ENCODE data around the gene DTNBP1.

The DTNBP1 gene, protein sequence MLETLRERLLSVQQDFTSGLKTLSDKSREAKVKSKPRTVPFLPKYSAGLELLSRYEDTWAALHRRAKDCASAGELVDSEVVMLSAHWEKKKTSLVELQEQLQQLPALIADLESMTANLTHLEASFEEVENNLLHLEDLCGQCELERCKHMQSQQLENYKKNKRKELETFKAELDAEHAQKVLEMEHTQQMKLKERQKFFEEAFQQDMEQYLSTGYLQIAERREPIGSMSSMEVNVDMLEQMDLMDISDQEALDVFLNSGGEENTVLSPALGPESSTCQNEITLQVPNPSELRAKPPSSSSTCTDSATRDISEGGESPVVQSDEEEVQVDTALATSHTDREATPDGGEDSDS

DNA sequence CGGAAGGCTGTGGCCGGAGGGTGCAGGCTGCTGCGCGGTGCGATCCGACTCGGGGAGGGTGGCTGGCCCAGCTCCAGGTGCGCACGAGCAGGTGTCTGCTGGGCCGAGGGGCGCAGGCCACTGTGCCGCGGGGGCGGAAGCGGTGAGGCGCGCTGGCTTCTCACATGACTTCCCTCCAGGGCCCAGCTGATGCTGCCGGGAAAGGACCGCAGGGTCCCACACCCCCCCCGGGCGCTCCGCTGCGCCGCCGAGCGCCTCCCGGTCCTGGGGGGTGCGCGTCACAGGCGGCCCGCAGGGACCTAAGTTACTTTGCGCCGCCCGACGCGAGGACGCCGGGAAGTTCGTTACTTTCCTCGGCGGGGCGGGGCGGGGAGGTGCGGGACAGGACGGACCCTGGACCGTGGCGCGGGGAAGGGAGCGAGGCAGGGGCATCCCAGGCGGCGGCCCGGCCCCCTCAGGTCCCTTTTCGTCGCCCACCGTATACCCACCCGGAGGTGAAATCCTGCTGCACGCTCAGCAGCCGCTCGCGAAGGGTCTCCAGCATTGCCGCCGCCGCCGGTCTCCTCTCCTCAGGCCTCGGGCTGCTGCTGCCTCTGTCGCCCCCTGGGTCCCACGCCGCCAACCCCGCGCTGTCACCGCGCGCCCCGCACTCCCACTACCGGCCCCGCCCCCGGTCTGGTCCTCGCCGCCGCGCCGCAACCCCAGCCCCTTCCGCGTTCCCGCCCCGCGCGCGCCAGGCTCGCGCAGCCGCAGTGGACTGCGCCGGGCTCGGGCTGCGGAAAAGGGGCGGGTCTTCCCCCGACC, at the start of gene DTNBP1:
Gene DTNBP1, minus strand, starts transcription at position 703 of the 804 bp plus-strand sequence. Its CDS starts 159 bp downstream, at position 544.
- peak; percentile 84 for DNase-seq

DNA sequence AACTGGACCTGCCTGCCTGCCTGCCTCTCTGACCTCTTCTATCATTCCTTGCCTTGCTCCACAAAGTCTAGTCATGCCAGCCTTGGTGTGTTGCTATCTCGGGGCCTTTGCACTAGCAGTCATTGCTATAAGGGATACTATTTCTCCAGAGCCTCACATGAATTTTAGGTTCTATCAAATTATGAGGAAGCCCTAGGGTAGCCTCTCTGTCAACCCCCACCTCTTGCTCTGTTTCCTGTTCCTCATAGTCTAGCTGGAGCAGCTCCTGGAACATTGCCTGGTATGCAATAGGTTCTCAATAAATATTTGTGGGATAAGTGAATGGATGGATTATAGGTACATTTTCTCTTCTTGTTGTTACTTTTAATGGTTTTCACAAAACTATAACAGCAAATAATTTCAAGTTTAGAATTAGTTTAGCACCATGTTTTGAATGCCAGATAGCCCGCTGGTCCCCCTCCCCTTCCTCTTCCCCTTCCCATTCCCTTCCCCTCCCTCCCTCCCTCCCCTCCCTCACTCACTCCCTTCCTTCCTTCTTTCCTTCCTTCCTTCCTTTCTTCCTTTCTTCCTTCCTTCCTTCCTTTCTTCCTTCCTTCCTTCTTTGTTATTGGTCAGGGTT, 46.9 kb upstream of the DTNBP1 start:
- no peak for DNase-seq

DNA sequence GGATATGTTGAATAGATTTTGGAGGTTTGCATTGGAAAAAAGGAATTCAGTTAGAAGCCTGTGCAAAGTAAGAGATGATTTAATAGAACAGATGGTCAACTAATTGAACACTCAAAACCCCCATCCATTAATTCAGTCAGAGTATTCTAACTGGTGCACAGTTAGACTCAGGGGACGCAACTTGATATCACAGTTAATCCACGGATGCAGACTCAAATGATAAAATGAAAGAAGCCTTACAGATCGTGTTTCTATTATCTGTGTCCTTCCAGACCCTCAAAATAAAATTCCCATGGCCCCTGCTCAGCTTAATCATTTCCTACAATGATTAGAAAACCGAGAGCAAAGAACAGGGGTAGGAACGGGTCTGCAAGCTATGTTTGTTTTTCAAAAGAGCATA, 45.4 kb upstream of the DTNBP1 start:
- DNase-seq, result no peak

DNA sequence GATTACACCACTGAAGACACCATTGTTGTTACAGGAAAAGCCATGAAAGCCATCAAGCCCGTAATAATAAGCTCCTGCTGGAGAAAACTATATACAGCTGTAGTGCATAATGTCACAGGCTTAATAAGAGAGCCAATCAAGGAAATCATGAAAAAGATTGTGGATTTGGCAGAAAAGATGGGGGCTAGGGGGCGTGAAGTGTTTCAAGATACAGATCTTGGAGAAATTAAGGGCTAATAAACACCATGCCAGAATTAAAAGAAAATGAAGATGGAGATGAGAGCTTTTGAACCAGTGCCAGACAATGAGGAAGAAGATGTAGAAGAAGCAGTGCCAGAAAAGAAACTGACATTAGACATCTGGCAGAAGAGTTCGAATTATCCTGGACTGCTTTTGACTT, 43.2 kb upstream of the DTNBP1 start:
- DNase-seq, result no peak

DNA sequence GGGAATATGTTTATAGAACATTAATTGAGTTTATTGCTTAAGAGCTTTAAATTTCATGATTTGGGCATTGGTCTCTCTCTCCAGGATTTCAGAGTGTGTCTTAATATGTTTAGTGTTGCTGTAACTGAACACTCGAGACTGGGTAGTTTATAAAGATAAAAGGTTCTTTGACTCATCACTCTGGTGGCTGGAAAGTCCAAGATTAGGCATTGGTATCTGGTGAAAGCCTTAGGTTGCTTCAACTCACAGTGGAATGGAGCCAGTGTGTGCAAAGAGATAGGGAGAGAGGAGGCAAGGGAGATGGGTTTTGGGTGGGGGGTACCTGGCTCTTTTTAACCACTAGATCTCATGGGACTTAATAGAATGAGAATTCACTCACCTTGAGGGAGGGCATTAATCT, 35.6 kb upstream of the DTNBP1 start:
- no peak for DNase-seq

DNA sequence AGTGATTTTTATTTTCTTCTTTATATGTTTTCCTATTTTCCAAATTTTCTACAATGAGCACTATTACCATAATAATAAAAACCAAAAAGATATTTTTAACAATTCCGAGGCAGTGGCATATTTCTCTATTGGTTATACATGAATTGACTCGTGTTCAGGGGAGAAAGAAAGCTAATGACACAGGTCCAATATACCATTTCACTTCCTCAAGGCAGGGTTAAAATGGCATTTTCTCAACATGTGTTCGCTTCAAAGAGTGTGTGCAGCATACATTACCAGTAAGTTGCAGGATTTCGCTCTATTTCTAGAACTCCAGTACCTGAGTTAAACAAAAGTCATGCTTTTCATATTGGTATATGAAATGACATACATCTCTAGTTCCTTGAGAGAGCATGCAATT, 35.1 kb upstream of the DTNBP1 start:
- no peak for DNase-seq

DNA sequence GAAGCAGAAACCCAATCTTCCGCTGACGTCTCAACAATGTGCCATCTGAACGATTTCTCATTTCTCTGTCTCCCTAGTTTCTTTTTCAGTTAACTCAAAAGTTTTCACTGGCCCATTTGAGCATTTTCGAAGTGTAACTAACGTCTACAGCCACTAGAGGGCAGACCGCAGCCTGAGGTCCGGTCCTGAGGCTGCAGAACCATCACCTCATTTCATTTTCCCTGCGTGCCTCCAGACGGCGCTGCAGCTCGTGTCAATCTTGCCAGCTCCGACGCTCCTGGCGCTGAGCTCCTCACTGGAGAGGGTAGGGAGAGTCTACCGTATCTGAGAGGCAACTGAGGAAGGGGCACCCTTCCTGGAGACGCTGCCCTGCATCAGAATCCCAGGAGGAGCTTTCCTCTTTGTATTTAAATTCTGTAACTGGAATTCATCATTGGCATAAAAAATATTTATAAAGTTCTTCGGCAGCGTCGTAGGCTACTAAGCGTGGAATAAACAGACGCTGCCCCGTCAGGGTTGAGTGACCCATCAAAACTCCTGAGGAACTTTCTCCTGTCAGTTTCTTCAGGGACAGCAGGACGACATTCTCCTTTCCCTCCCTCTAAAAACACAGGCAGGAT, 28.5 kb upstream of the DTNBP1 start:
- peak; percentile 79 for DNase-seq

DNA sequence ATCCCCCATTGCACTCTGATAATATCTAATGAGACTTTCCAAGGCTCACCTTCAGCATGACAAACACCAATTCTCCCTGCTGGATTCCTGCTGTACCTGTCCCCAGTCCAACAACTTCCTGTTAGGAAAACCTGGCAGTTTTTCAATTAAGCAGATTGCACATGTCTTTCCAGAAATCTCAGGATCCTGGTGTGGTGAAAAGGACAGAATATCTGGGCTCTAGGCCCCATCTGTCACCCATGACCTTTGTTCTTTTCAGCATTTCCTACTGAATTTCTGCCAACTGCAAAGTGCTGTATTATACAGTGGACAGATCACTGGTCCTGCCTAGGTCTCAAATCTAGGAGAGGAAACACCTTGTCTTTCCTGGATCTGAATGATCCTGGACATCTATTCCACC, 27.7 kb upstream of the DTNBP1 start:
- no peak for DNase-seq

DNA sequence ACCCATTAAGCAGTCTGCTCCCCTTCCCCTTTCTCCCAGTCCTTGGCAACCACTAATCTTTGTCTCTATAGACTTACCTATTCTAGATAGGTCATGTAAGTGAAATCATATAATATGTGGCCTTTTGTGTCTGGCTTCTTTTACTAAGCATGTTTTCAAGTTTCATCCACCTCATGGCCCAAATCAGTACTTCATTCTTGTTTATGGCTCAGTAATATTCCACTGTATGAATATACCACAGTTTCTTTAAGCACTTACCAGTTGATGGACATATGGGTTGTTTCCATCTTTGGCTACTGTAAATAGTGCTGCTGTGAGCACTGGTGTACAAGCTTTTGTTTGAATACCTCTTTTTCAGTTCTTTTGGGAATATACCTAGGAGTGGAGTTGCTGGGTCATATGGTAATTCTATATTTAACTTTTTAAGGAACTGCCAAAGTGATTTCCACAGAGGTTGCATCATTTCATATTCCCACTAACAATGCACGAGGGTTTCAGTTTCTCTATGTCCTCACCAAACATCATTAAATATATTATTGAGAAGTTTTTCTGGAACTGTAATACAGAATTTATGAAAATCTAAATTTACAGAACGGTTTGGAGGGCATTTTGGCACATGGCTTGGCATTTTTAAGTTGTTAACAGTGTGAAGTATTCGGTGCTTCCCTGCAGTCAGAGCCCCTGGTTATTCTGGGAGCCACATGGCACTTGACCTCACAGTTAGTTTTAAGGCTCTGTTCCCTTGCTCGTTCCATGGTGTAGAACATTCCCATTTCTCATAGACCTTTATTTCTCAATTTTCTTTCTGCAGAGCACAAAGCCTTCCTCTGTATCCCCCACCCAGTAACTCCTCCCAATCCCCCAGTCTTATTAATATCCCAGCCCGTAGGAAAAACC, 27.0 kb upstream of the DTNBP1 start:
- no peak for DNase-seq

DNA sequence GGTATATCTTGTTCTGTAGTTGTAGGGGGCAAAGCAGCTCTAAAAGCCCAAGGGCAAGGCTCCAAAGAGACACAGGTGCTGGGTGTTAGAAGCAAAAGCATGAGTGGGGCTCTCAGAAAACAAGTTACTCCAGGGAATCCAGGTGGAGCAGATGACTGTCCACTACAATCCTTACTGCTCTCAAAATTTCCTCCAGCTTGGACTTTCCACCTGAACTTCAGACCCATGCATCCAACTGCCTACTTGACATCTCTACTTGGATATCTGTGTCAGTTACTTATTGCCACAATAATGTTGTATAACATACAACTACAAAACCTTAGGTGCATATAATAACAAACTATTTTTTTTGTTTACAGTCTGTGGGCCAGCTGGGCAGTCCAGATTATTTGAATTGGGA, 22.8 kb upstream of the DTNBP1 start:
- no peak for DNase-seq

DNA sequence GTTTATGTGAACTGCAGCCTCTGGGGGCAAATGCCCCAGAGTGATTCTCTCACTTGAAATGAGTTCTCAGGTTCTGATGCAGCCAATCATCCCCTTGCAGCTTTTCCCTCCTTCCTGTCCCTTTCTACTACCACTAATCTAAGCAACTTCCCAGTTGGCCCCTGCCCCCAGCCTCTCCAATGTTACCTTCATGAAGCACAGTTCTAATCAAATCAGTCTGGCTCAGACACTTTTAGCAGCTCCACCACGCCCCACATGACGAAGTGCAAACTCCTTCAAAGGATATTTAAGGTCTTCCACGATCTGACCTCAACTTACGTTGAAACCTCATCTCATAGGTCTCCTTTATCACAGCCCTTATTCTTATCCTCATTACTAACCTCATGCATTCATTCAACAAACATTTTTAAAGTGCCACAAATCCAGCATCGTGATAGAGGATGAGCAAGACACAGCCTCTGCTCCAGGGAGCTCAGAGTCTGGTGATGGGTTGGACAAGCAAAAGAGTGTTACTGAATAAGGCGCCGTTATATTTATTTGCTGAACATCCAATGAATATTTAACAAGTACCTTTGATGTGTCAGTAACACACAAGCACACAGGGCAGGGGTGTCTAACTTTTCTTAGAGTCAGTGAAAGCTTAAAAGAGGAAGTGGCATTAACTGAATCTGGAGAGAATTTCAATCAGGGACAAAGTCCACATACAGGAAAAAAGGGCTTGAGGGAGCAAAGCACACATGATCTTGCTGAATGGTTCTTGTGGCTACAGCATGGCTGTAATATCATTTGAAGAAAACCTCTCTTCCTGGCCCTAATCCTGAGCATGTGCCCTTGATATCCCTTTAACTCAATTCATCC, 20.4 kb upstream of the DTNBP1 start:
- DNase-seq, result no peak

DNA sequence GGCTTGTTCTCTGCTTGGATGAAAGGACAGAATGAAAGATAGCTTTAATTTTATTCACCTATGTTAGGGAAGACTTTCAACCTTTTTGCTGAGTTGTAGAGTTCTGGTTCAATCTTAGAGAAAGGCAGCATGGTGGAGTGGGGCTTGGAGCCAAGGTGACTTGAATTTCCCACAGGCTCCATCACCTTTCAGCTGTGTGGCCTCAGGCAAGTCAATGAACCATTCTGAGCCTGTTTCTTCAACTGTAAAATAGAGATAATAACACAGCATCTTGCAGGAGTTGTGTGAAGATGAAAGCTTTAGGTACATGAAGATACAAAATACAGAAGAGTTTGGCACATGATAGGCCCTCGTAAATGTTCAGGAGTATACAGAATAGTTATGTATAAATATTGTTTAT, 19.1 kb upstream of the DTNBP1 start:
- DNase-seq, result no peak

DNA sequence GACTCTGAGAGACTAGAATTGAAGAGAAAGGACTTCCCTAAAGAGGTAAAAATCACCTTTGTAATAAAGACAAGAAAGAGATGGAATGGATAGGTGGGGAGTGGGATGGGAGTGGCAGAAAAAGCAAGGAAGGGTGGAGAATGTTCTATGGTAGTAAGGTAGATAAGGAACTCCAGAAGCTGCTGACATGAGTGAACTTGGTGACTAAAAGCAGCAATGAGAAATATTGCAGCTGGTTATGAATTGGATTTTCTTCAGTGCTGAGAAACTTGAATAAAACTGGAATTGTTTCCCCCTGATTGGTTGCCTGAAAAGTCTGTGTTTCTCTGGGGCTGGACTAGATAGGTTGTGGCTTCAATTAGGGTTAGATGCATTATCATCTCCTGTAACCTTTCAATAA, 15.7 kb upstream of the DTNBP1 start:
- no peak for DNase-seq

DNA sequence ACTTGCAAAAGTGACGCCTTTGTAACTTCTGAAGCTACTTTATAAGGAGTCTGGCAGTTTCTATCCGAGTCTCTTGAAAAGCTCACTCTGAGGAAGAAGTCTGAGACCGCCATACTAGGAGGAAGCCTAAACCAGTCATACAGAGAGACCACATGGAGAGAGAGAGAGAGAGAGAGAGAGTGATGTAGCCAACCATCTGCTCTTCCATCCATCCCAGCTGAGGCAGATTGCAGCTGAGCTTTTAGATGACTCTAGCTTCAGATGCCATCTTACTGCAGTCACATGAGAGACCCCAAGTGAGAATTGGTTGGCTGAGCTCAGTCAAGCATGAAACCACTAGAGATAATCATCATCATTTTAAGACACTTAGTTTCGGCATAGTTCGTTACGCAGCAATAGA, 15.0 kb upstream of the DTNBP1 start:
- DNase-seq, result no peak

DNA sequence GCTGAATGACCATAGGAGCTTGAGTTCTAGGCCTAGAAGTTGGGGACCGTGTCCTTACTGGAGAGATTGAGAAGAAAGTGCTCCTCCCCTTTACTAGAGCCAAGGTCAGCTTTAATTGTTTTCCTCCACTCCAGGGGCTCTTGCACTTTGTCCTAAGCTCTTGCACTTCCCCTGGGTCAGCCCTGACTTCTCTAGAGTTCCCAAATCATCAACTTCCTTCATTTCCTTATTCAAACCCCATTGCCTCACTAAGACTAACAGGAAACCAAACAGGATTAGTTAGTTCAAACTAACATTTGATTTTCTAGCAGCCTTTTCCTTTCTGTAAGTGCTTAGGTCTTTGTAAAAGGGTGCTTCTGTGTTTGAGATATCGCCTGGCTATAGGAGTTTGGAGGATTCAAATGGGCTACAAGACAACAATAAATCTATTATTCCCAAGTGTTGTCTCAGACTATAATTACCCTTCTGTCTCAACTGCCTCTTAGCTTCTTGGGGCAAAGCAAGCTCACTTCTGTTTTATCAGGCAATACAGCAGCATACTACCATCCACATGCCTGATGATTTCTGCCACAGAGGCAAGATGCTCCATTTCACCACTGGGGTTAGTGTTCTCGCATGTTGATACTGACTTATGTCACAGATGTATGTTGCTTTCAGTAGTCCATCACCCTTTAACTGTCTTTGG, 12.8 kb upstream of the DTNBP1 start:
- no peak for DNase-seq

DNA sequence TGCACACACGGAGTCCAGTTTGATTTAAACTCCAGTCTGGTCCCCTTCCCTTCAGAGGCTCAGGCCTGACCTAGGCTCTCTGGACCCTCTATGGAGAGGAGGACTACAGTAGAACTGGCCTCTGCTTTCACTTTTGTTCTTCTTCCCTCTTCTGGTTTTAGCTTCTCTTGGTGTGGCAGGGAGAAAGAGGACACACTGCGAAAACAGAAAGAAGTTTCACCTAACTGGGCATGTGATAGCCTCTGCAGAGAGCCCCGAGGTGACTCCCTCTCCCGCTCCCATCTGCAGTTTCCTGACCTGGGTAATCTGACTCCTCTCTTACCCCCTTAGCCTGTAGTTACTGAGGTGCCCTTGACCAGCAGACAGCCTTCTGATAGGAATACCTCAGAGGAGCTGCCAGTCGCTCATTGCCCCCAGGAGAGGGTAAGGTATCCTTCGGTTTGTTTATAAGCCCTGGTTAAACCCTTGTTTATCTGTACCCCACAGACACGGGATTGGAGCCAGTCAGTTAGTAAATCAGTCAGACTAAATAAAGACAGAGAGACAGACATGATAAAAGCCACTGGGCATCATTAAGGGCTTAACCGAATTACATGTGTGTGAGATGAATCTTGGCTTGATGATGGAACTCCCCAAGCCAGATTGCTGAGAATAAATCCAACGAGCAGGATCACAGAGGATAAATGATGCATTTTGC, 12.0 kb upstream of the DTNBP1 start:
- no peak for DNase-seq

DNA sequence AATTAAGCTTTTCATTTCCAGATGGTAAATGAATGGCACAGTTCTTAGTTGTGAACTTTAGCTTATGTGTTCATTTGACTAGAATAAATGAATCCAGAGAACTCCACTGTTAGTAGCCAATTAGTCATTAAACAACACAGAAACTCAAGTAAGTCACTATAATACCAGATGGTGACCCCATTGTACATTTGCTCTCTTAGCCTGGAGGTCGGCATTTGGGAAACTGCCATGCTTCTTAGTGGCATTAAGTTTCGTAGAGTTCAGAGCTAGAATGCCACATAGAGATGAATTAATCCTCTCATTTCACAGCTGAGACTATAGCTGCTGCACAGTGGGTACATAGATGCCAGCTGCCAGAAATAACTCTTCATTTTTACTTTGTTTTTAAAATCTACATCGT, 10.8 kb upstream of the DTNBP1 start:
- no peak for DNase-seq

DNA sequence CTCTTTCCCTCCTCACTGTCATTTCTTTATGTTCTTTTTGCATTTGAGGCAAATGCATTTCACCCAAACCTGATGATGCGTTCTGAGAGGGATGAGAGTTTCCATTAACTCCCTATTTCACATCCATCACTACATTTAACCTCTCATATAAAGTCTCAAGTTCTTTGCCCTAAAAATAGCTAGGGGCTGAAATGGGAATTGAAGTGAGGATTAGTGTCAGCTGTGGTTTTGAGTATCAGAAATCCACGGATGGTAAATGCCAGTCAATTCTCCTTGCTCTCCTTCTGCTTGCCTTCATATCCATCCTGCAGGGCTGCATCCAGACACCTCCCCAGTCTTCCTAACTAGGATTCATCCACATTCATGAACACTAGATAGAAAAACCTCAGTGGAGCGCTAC, 10.0 kb upstream of the DTNBP1 start:
- no peak for DNase-seq

DNA sequence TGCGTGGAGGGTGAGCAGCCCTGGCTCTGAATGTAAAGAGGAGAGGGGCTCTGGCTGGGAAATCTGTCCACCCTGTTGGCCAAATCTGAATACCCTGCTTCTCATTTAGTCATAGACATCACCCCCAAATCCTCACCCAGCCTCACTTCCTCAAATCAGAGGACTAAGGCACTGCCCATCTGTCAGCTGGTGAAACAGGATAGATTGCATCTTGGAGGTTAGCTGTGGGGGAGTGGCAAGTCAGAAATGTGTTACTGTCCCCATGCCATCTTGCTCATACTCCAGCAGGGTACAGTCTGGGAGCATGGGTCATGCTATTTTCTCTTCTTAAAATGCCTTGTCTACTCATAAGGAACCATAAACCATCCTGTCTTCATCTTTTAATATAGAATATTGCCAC, 9.5 kb upstream of the DTNBP1 start:
- DNase-seq, result no peak

DNA sequence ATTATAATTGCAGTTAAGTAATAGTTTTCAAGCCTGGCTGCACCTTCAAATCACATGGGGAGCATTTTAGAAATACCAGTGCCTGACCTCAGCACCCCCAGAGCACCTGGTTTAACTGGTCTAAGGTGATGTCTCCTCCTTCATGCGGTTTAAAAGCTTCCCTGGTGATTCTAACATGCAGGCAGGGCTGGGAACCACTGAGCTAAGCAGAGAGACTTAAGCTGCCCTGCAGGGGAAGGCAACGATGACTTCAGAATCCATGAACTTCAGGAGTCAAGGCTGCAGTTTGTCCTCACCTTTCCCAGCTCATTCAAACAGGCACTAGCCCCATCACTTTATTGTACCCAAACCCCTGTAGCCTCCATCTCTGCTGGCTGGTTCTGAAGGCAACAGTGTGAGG, 6.1 kb upstream of the DTNBP1 start:
- DNase-seq, result no peak

All from NCI-H1105 treated with DMSO at 0.1 percent for 48 hours (cell line).